Ovary (tissue), 9 donors: ENCODE results near the gene PPP1R1B. TPM values are rescaled to one million over a fixed set of nuclear protein-coding genes. Genes with fewer than 3 reads are reported as not detected.

Experiments used
- DNase-seq, 5 donors: peaks; one replicate each; pipeline ENCODE4 v3.0.0-alpha.2; 2019 to 2020
- H3K27ac ChIP-seq, 2 donors: fragments of 200-600 bp; one replicate each; pipeline versions ENCODE4 v1.5.1 to v1.8.0; 2019 to 2022
- H3K27me3 ChIP-seq: fragments of 200-600 bp; one replicate; pipeline ENCODE4 v1.8.0; 2022
- H3K36me3 ChIP-seq: fragments of 200-600 bp; sonication (generic); one replicate; pipeline ENCODE4 v1.5.1; 2019
- H3K4me1 ChIP-seq: one replicate; pipeline ENCODE4 v1.8.1; 2013; ENCODE audit warnings: mild to moderate bottlenecking, moderate library complexity; ENCODE audit not compliant: insufficient read depth
- H3K4me3 ChIP-seq: fragments of 200-600 bp; sonication (generic); one replicate; pipeline ENCODE4 v1.5.1; 2017
- H3K9me3 ChIP-seq, 2 donors: fragments of 200-600 bp in 1 of 2; sonication (generic) in 1 of 2; one replicate each; pipeline versions ENCODE4 v1.5.1 to v1.8.1; 2013 to 2019; ENCODE audit warnings: mild to moderate bottlenecking in 1 of 2, moderate library complexity in 1 of 2
- EP300 ChIP-seq: sonication (generic); formaldehyde crosslinking; IDR thresholded peaks from one replicate; pipeline ENCODE4 v1.6.1; 2017; ENCODE audit warnings: antibody characterized with exemption
- POLR2A ChIP-seq: fragments of 450-650 bp; IDR thresholded peaks from one replicate; pipeline ENCODE4 v1.6.1; 2017; ENCODE audit warnings: antibody characterized with exemption, mild to moderate bottlenecking, moderate library complexity
- WGBS, 3 donors: extraction: QIAGEN DNeasy Blood & Tissue Kit in 1 of 3; methylation state at CpG; one replicate each; pipeline versions ENCODE4 v1.1.5 to v1.1.7; 2013 to 2017; 5-methylcytosine and 5-hydroxymethylcytosine counted together
- intact Hi-C, 4 donors: fragments of 100-400 bp; cut with DNase I; formaldehyde crosslinking; loops; one replicate each; pipeline versions ENCODE4 v1.11.0 to v1.15.1; 2022 to 2023
- polyA plus RNA-seq, 2 donors: library from polyadenylated mRNA; stranded (reverse); fragments of 200-250 nt in 1 of 2; fragments of 350-450 nt in 1 of 2; fragmentation: Illumina TruSeq in 1 of 2; extraction: RNeasy Lipid Tissue Mini Kit (QIAGEN cat#74804) in 1 of 2; gene quantifications; one replicate each; pipeline ENCODE4 v1.2.3, GENCODE V29; 2013 to 2014
- total RNA-seq, 7 donors: library from RNA; depleted of rRNA in 2 of 7; stranded (reverse); fragments of >200 nt in 2 of 7; fragmentation: NEBNext Ultra II Directional in 3 of 7; extraction: Animal tissue kit (Norgen Biotek cat#: 25700) in 3 of 7; gene quantifications; one replicate each; pipeline versions ENCODE4 v1.1.0 to v1.2.4, GENCODE V29; 2016 to 2023
- TF ChIP-seq, protein P1 (sequence below), 3 donors: fragments of 450-650 bp in 2 of 3; fragments of 200-600 bp in 1 of 3; IDR thresholded peaks; one replicate each; pipeline versions ENCODE4 v1.5.1 to v1.8.0; 2016 to 2022; ENCODE audit warnings: antibody characterized with exemption in 3 of 3, mild to moderate bottlenecking in 1 of 3
- donor health status: DM: no; HTN: no; CAD: no; lungs with moderate emphysema.
- donor health status: DM: no; HTN: no; CAD: no.
- donor health status: Bipolar disorder and iron deficiency.
- donor health status: DM: yes; HTN: yes; CAD: no.
- donor health status: DM: no; HTN: no; CAD: no.
- donor health status: DM: yes; HTN: yes; CAD: no.

The PPP1R1B gene
- total and polyA plus RNA-seq, 9 donors: 0.43 to 23.0 (median 10.1) TPM

DNA sequence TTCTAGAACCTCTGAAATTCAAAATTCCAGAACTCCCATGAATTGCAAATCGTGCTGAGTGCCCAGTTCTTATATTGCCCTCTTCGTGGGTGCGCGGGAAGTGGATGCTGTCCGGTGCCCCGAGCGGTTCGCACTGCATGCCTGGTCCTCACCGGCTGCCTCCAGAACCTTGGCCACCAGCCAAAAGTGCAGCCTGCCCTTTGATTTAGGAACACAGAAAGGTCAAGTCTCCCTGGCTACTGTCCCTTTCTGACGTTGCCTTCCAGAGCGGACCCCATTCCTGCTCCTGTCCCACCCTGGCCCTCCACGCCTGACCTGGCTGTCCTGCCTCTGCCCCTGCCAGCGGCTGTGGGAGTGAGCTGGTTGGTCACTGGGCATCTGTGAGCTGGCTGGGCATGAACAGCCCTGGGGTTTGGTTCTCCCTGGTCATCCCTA is 28.7 kb upstream of the PPP1R1B start:
- WGBS, 3 donors: 11 to 12% (median 12%) methylated on average over 13 of the region's 13 CpGs
- no peak for TF ChIP-seq EP300
- TF ChIP-seq POLR2A: no peak
- TF ChIP-seq, protein P1, sequence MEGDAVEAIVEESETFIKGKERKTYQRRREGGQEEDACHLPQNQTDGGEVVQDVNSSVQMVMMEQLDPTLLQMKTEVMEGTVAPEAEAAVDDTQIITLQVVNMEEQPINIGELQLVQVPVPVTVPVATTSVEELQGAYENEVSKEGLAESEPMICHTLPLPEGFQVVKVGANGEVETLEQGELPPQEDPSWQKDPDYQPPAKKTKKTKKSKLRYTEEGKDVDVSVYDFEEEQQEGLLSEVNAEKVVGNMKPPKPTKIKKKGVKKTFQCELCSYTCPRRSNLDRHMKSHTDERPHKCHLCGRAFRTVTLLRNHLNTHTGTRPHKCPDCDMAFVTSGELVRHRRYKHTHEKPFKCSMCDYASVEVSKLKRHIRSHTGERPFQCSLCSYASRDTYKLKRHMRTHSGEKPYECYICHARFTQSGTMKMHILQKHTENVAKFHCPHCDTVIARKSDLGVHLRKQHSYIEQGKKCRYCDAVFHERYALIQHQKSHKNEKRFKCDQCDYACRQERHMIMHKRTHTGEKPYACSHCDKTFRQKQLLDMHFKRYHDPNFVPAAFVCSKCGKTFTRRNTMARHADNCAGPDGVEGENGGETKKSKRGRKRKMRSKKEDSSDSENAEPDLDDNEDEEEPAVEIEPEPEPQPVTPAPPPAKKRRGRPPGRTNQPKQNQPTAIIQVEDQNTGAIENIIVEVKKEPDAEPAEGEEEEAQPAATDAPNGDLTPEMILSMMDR (IDR thresholded peaks at IDR 0.05): no peak
- Histone ChIP-seq H3K9me3 (no peaks in the 10 kb centered on the region), H3K4me1 (no peaks in the 10 kb centered on the region), H3K4me3 (no peak overlapping the region), H3K27me3 (peaks cover 6% of the 10 kb centered on the region), H3K36me3 (no peaks in the 10 kb centered on the region), H3K27ac (no peak overlapping the region)
- no peak for DNase-seq
- intact Hi-C loops: no loop called here

DNA sequence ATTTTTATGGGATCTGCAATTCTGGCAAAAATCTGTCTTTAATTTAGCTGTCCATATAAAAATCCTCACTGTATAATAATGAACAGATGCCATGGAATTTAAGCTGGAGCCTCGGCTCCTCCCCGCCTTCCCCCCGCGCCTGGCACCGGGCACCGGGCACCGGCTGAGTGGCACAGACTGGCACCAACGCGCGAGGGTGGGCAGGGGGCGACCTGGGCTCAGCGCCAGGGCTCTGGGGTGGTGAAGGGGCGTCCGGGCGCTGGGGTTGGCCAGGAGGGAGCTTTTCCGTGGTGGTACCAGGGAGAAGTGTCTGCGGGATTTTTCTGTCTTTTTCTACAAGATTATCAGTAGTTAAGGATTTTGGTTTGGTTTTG is 28.1 kb upstream of the PPP1R1B start:
- TF ChIP-seq EP300 (no peak), POLR2A (no peak)
- peaks cover 6% of the 10 kb centered on the region for H3K27me3 ChIP-seq
- WGBS, 3 donors: 2 to 4% (median 3%) methylated on average over 17 of the region's 17 CpGs

GRCh38 chr17:39599004-39599664 is 27.6 kb upstream of the PPP1R1B start:
- Histone ChIP-seq H3K4me3 (no peak overlapping the region), H3K27ac (no peak overlapping the region), H3K36me3 (no peaks in the 10 kb centered on the region), H3K9me3 (no peaks in the 10 kb centered on the region), H3K27me3 (peaks cover 6% of the 10 kb centered on the region), H3K4me1 (no peaks in the 10 kb centered on the region)
- intact Hi-C loops: no loop called here
- WGBS, 3 donors: 4 to 6% (median 4%) methylated on average over 36 of the region's 36 CpGs
- TF ChIP-seq POLR2A: no peak
- no peak for DNase-seq

More for the DNA sequence above, 28.1 kb upstream of the PPP1R1B start:
- DNase-seq: no peak
- intact Hi-C loops: no loop called here
- Histone ChIP-seq H3K9me3 (no peaks in the 10 kb centered on the region), H3K27ac (no peak overlapping the region), H3K36me3 (no peaks in the 10 kb centered on the region), H3K4me3 (no peak overlapping the region), H3K4me1 (no peaks in the 10 kb centered on the region)

GRCh38 chr17:39599665-39600231 is 27.0 kb upstream of the PPP1R1B start:
- DNase-seq: no peak
- peaks cover 6% of the 10 kb centered on the region for H3K27me3 ChIP-seq
- no peaks in the 10 kb centered on the region for H3K9me3 ChIP-seq
- TF ChIP-seq, protein P1 (IDR thresholded peaks at IDR 0.05): no peak
- TF ChIP-seq EP300 (no peak), POLR2A (no peak)
- H3K36me3 ChIP-seq: no peaks in the 10 kb centered on the region
- no peak overlapping the region for H3K4me3 ChIP-seq
- intact Hi-C loops: no loop called here
- WGBS, 3 donors: 5 to 9% (median 8%) methylated on average over 24 to 28 of the region's 28 CpGs
- H3K4me1 ChIP-seq: no peaks in the 10 kb centered on the region
- H3K27ac ChIP-seq: no peak overlapping the region

GRCh38 chr17:39600288-39600996 is 26.3 kb upstream of the PPP1R1B start:
- Histone ChIP-seq H3K4me3 (no peak overlapping the region), H3K27ac (no peak overlapping the region), H3K4me1 (no peaks in the 10 kb centered on the region), H3K36me3 (no peaks in the 10 kb centered on the region), H3K27me3 (peaks cover 8% of the 10 kb centered on the region), H3K9me3 (no peaks in the 10 kb centered on the region)
- intact Hi-C loops: no loop called here
- no peak for DNase-seq
- 3 to 7% (median 4%) methylated on average over 13 of the region's 13 CpGs for WGBS, 3 donors
- TF ChIP-seq, protein P1 (IDR thresholded peaks at IDR 0.05): no peak
- TF ChIP-seq EP300: no peak
- no peak for TF ChIP-seq POLR2A
